OCI-LY7 (cell line): ENCODE measurements around the gene EGFR. TPM values are rescaled to one million over a fixed set of nuclear protein-coding genes. Genes with fewer than 3 reads are reported as not detected.

Experiments used
- BruUV-seq: library from RNA; stranded (reverse); fragments of 400-500 nt; replicated peaks from 2 replicates; lab custom pipeline; 2021; lab: Mats Ljungman, UMichigan
- CTCF ChIA-PET: fragments of 300-600 bp; sonication (Branson Sonifier 250); formaldehyde crosslinking; loops from one replicate; lab custom pipeline; 2022; ENCODE audit warnings: antibody characterized with exemption; ENCODE audit not compliant: unreplicated experiment; lab: Charles Lee
- POLR2A ChIA-PET: fragments of 300-600 bp; sonication (Branson Sonifier 250); formaldehyde crosslinking; loops from one replicate; lab custom pipeline; 2022; ENCODE audit warnings: antibody characterized with exemption; lab: Charles Lee
- DNase-seq: peaks from one replicate; pipeline ENCODE4 v3.0.0-alpha.2; 2015; ENCODE audit warnings: low spot score
- H2AFZ ChIP-seq: fragments of 200-600 bp; sonication (generic), shearing (Covaris generic); 2 replicates; pipeline ENCODE4 v1.6.1; 2014; ENCODE audit warnings: mild to moderate bottlenecking, antibody characterized with exemption, low read length, moderate library complexity
- H3K27ac ChIP-seq: fragments of 200-600 bp; sonication (generic); 2 replicates; pipeline ENCODE4 v1.5.1; 2014; ENCODE audit warnings: mixed run types, low read depth, mild to moderate bottlenecking, moderate library complexity, low read length, inconsistent platforms; ENCODE audit not compliant: poor library complexity, severe bottlenecking
- H3K36me3 ChIP-seq: fragments of 200-600 bp; sonication (generic); 2 replicates; pipeline ENCODE4 v1.6.1; 2014; ENCODE audit warnings: mild to moderate bottlenecking, antibody characterized with exemption, low read length, moderate library complexity, mixed read lengths; ENCODE audit not compliant: insufficient read depth
- H3K4me1 ChIP-seq: fragments of 200-600 bp; sonication (generic); 2 replicates; pipeline ENCODE4 v1.5.1; 2014; ENCODE audit warnings: mild to moderate bottlenecking, low read length; ENCODE audit not compliant: insufficient read depth, poor library complexity, severe bottlenecking
- H3K4me2 ChIP-seq: fragments of 200-600 bp; sonication (generic); 2 replicates; pipeline ENCODE4 v1.6.1; 2014; ENCODE audit warnings: mild to moderate bottlenecking, low read length
- H3K4me3 ChIP-seq: fragments of 200-600 bp; sonication (generic); 2 replicates; pipeline ENCODE4 v1.5.1; 2014; ENCODE audit warnings: mild to moderate bottlenecking, low read depth, low read length; ENCODE audit not compliant: poor library complexity, severe bottlenecking
- H3K79me2 ChIP-seq: fragments of 200-600 bp; sonication (generic); 2 replicates; pipeline ENCODE4 v1.6.1; 2016; ENCODE audit warnings: low read depth, mild to moderate bottlenecking, low read length, moderate library complexity, mixed read lengths; ENCODE audit not compliant: insufficient read depth
- H3K9me2 ChIP-seq: fragments of 200-600 bp; sonication (generic); 2 replicates; pipeline ENCODE4 v1.6.1; 2016; ENCODE audit warnings: mild to moderate bottlenecking, low read length, mixed read lengths; ENCODE audit not compliant: insufficient read depth
- H3K9me3 ChIP-seq: fragments of 200-600 bp; sonication (generic); 2 replicates; pipeline ENCODE4 v1.6.1; 2014; ENCODE audit warnings: mild to moderate bottlenecking, mixed run types, low read length, mixed read lengths
- H4K20me1 ChIP-seq: fragments of 200-600 bp; sonication (generic); 2 replicates; pipeline ENCODE4 v1.6.1; 2014; ENCODE audit warnings: mild to moderate bottlenecking, antibody characterized with exemption, low read length, moderate library complexity, mixed read lengths; ENCODE audit not compliant: insufficient read depth
- CTCF ChIP-seq: fragments of 200-600 bp; sonication (generic); conservative IDR thresholded peaks from 2 replicates; pipeline ENCODE4 v1.5.1; 2014; ENCODE audit warnings: mild to moderate bottlenecking, antibody characterized with exemption, low read length, moderate library complexity, mixed read lengths
- EZH2phosphoT487 ChIP-seq: fragments of 200-600 bp; sonication (generic); IDR thresholded peaks from 2 replicates; pipeline ENCODE4 v1.6.1; 2018; ENCODE audit warnings: low read depth, borderline replicate concordance, mild to moderate bottlenecking, mixed run types, antibody characterized with exemption, low read length, moderate library complexity, mixed read lengths
- intact Hi-C: fragments of 100-400 bp; cut with micrococcal nuclease; formaldehyde crosslinking; loops from one replicate; pipeline ENCODE4 v1.10.0; 2022; ENCODE audit not compliant: unreplicated experiment
- total RNA-seq, 2 experiments: library from RNA; depleted of rRNA in 1 of 2; stranded (reverse); fragments of >200 nt in 1 of 2; shearing (Covaris generic) in 1 of 2; gene quantifications; 2 replicates each; pipeline ENCODE4 v1.2.3, GENCODE V29; 2014 to 2022

EGFR gene
- total RNA-seq, 2 experiments from 2014 or later: 0.27 TPM; not detected in 1

GRCh38 chr7:55104123-55104522 lies 85.3 kb downstream of the EGFR start:
- intact Hi-C loops: no loop called here
- Histone ChIP-seq H3K4me3 (no peak overlapping the region), H3K9me2 (no peaks in the 10 kb centered on the region), H3K4me2 (no peak overlapping the region), H3K4me1 (no peaks in the 10 kb centered on the region), H2AFZ (no peak overlapping the region), H3K27ac (no peak overlapping the region), H3K9me3 (no peaks in the 10 kb centered on the region), H3K79me2 (no peaks in the 10 kb centered on the region), H3K36me3 (no peaks in the 10 kb centered on the region), H4K20me1 (no peaks in the 10 kb centered on the region)
- no peak for DNase-seq
- CTCF ChIA-PET: no interaction called here
- TF ChIP-seq EZH2phosphoT487 (no peak), CTCF (no peak)
- BruUV-seq: no TSS peak
- POLR2A ChIA-PET: no interaction called here

GRCh38 chr7:55104712-55105433 lies 86.1 kb downstream of the EGFR start:
- Histone ChIP-seq H4K20me1 (no peaks in the 10 kb centered on the region), H3K4me3 (no peak overlapping the region), H3K9me3 (no peaks in the 10 kb centered on the region), H3K27ac (no peak overlapping the region), H2AFZ (no peak overlapping the region), H3K4me1 (no peaks in the 10 kb centered on the region), H3K79me2 (no peaks in the 10 kb centered on the region), H3K36me3 (no peaks in the 10 kb centered on the region), H3K9me2 (no peaks in the 10 kb centered on the region), H3K4me2 (no peak overlapping the region)
- ChIA-PET CTCF (no interaction called here), POLR2A (no interaction called here)
- DNase-seq: no peak
- TF ChIP-seq CTCF: no peak
- TF ChIP-seq EZH2phosphoT487: no peak
- no TSS peak for BruUV-seq
- intact Hi-C loops: no loop called here

DNA sequence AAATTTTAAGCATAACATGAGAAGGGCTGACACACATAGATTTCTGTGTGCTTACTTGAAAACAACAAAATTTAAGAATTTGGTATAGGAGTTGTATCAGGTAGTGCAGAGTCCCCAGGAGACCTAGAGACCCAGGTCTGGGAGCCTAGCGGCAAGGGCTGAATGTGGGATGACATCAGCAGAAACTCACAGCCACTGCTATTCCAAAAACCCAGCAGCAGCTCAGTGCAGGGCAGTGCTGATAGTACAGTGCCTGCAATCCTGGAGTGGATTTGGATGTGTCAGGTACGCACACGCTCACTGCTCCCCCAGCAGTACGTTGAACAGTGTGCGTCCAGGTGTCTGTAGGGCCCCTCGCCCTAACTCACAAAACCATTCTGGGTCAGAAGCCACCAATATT lies 87.1 kb downstream of the EGFR start:
- intact Hi-C loops: no loop called here
- CTCF ChIA-PET: no interaction called here
- POLR2A ChIA-PET: no interaction called here
- Histone ChIP-seq H3K79me2 (no peaks in the 10 kb centered on the region), H3K36me3 (no peaks in the 10 kb centered on the region), H3K4me1 (no peaks in the 10 kb centered on the region), H3K4me3 (no peak overlapping the region), H4K20me1 (no peaks in the 10 kb centered on the region), H3K4me2 (no peak overlapping the region), H3K9me2 (no peaks in the 10 kb centered on the region), H2AFZ (no peak overlapping the region), H3K9me3 (no peaks in the 10 kb centered on the region), H3K27ac (no peak overlapping the region)
- no TSS peak for BruUV-seq
- DNase-seq: no peak
- TF ChIP-seq CTCF (no peak), EZH2phosphoT487 (no peak)
